OCI-M2 (cell line): ENCODE results near the gene KLHL17.
"Not testable (repeated sequence)": the region's sequence is repeated elsewhere in the genome, so short reads cannot be mapped to it uniquely, and the experiment has no call there.

ENCODE experiments used
- DNase-seq: peaks from one replicate; lab custom pipeline; 2025; ENCODE audit not compliant: unreplicated experiment; lab: John Stamatoyannopoulos, UW

KLHL17 gene

DNA sequence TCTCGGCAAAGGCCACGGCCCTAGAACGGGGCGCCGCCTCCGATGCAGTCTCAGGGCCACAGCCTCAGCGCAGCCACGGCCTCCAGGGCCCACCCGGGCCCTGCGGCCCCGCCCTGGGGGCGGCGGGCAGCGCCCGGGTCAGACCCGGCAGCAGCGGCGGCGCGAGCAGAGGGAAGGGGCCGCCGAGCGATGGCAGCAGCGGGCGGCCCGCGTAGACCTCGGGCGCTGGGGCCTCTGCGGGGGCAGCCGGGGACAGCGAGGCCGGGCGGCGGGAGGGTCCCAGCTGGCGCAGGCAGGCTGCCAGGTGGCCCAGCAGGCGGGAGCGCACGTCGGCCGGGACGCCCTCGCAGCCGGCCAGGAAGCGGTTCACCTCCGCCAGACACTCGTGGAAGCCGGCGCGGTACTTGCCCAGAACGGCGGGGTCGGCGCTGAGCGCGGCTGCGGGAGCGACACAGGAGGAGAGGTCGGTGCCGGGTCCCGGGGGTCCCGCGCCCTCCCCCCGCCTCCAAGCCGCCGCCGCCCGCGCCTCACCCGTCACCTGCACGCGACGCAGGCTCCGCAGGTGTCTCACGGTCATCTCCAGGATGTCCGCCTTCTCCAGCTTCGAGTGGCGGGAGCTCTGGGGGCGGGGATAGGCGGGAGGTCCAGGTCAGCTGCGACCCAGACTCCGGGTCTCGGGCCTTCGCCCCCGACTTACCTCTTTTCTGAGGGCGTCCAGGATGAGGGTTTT lies 38.8 kb downstream of the KLHL17 start:
- no peak for DNase-seq

DNA sequence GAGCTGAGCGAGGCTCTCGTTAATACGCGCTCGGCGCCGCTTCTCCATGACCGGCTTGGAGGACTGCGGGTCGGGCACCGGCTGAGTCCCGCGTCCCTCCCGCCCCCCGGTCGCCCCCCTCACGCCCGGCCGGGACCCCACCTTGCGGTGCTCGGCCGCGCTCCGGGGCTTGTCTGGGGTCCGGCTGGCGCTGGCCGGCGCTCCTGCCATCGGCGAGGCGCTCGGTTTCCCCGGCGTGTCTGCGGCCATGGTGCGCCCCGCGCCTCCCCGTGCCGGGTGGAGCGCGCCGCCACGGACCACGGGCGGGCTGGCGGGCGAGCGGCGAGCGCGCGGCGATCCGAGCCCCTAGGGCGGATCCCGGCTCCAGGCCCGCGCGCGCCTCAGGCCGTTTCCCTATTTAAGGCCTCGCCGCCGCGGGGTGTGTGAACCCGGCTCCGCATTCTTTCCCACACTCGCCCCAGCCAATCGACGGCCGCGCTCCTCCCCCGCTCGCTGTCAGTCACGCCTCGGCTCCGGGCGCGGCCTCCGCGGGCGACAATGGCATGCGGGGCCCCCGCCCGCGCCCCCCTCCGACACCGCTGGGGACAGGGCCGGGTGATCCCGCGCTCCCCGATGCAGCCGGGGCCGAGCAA lies 39.5 kb downstream of the KLHL17 start, which contains the start of gene HES4:
HES4 (minus strand) TSS at position 373 of the 632 bp plus-strand sequence; CDS start at position 249, 124 bp downstream.
- no peak for DNase-seq

GRCh38 chr1:1000357-1001056 lies 40.1 kb downstream of the KLHL17 start:
- DNase-seq, result no peak

DNA sequence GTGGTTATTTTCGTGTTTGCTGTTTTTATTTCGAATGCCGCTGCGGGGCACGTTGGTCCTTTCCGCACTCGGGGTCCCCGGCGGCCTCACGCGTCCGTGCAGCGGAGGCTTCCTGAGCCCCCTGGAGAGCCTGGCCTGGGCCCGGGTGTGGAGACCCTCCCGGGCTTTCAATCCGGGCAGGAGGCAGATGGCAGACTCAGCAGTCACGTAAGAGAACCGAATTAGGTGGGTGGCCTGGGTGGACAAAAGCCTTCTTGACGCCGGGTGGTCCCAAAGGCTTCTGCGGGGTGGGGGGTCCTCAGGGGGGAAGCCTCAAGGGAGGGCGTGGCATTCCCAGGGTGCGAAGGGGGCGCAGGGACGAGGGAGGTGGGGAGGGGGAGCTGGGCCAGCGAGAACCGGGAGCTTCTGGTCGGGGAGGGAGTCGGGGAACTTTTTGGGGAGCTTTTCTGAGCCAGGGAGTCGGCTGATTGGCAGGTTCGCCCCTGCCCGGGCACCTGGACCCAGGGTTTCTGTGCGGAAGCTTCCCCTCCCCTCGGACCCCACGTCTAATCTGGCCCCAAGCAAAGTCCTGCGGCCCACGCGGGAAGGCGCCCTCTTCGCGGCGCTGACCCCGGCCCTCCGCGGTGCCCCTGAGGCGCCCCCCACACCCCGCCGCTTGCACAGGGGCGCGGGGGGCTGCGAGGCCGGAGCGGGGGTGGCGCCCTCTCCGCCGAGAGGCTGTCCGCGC lies 40.8 kb downstream of the KLHL17 start:
- no peak for DNase-seq

- no peak for DNase-seq
These were observed 43.4 kb downstream of the KLHL17 start for GRCh38 chr1:1003618-1004419.

DNA sequence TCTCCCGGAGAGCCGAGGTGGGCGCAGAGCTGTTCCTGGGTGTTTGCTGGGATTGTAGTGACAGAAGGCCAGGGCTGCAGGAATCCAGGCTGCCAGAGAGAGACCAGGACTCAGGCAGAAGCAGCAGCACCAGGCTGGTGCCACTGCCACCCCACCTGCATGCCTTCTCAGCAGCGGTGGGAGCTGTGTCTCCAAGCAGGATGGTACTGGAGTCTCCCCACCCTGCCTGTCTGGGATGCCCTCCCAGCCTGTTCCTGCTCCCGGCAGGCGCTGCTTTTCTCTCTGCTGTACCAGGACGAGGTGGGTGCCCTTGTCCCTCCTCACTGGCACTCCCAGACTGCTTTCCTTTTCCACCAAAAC lies 44.0 kb downstream of the KLHL17 start:
- DNase-seq, result no peak

GRCh38 chr1:1004780-1005697 lies 44.7 kb downstream of the KLHL17 start:
- DNase-seq, result no peak

- DNase-seq, result no peak
These were observed 45.5 kb downstream of the KLHL17 start for GRCh38 chr1:1005774-1006304.

DNA sequence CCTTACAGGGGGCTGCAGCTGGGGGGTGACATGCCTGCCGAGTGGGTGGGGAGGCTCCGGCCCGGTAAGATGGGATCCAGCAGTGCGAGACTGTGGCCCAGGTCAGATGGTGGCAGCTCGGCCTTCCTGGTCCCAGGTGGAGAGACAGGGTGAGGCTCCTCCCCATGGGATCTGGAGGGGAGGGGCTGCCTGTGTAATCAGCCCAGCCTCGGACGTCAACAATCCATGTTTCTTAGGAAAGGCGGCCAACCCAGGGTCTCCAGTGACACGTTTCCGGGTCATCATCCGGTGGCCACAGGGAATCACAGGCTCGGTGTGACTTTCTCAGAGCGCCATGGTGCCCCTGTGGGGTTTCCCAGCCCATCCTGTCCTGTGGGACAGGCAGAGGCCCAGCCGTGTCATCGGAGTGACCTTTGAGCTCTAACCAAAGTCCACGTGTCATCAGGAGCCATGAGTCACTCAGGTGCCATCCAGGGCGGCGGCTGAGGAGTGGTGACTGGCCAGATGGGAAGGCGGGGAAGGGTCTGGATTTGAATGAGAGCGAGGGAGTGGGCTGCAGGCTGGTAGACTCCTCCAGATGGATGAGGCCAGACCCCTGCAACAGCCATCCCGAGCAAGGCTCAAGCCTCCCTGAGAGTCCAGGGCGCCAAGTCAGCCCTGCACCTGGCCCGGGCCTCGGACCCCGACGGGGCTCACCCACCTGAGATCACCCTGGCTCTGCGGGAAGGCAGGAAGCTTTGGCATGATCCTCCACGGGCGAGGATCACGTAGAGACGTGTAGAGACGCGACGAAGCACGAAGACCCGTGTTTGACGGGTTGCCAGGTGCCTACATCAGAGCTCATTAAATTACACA lies 46.1 kb downstream of the KLHL17 start:
- DNase-seq, result no peak

DNA sequence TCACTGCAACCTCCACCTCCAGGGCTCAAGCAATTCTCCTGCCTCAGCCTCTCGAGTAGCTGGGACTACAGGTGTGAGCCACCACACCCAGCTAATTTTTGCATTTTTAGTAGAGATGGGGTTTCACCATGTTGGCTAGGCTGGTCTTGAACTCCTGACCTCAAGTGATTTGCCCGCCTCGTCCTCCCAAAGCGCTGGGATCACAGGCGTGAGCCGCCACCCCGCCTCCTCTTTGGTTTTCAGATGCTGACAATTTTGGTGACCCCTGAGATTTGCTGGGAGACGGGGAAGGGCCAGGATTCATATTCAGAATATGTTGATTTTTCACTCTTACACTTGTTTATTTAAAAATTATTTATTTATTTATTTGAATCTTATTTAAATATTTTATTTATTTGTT lies 49.7 kb downstream of the KLHL17 start:
- not testable (repeated sequence) for DNase-seq

GRCh38 chr1:1011396-1011949 lies 51.1 kb downstream of the KLHL17 start:
- no peak for DNase-seq

GRCh38 chr1:1012736-1013104 lies 52.3 kb downstream of the KLHL17 start:
- not testable (repeated sequence) for DNase-seq

- DNase-seq, result peak; percentile 40
These were observed 52.9 kb downstream of the KLHL17 start, which contains the start of gene ISG15 for GRCh38 chr1:1013105-1013921. TSS of gene ISG15 (plus strand) at chr1:1013497. CDS start at chr1:1013574, 77 bp downstream.

DNA sequence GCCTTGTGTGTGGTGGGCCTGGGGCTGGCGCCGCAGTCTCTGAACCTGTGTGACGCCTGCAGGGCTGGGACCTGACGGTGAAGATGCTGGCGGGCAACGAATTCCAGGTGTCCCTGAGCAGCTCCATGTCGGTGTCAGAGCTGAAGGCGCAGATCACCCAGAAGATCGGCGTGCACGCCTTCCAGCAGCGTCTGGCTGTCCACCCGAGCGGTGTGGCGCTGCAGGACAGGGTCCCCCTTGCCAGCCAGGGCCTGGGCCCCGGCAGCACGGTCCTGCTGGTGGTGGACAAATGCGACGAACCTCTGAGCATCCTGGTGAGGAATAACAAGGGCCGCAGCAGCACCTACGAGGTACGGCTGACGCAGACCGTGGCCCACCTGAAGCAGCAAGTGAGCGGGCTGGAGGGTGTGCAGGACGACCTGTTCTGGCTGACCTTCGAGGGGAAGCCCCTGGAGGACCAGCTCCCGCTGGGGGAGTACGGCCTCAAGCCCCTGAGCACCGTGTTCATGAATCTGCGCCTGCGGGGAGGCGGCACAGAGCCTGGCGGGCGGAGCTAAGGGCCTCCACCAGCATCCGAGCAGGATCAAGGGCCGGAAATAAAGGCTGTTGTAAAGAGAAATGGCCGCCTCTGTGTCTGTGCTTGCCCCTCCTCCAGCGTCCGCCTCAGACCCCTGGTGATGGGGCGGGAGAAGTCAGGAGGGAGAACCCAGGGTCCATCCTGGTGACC lies 53.7 kb downstream of the KLHL17 start:
- no peak for DNase-seq

GRCh38 chr1:1014799-1015681 lies 54.7 kb downstream of the KLHL17 start:
- DNase-seq, result no peak
